Activated T-cell treated with anti-CD3 and anti-CD28 coated beads, Interleukin-2, amount 50 U/mL, for 24 hours (primary cell): Measurements from ENCODE around the gene LSS.
"Not testable (repeated sequence)": the region's sequence is repeated elsewhere in the genome, so short reads cannot be mapped to it uniquely, and the experiment has no call there.

Source experiments
- DNase-seq: peaks from one replicate; pipeline ENCODE4 v3.0.0-alpha.2; 2020
- H3K27ac Mint-ChIP-seq: 2 replicates; pipeline ENCODE4 v1.8.0; 2020; ENCODE audit warnings: mild to moderate bottlenecking, mixed read lengths
- H3K27me3 Mint-ChIP-seq: 2 replicates; pipeline ENCODE4 v1.8.0; 2020; ENCODE audit warnings: mixed read lengths
- H3K36me3 Mint-ChIP-seq: 2 replicates; pipeline ENCODE4 v1.8.0; 2020; ENCODE audit warnings: low read depth, mixed read lengths
- H3K4me1 Mint-ChIP-seq: 2 replicates; pipeline ENCODE4 v1.8.0; 2020; ENCODE audit warnings: low read depth, mixed read lengths
- H3K4me3 Mint-ChIP-seq: 2 replicates; pipeline ENCODE4 v1.8.0; 2020; ENCODE audit warnings: mild to moderate bottlenecking, moderate library complexity, mixed read lengths
- H3K9me3 Mint-ChIP-seq: 2 replicates; pipeline ENCODE4 v1.8.0; 2020; ENCODE audit warnings: mixed read lengths

Gene LSS

GRCh38 chr21:46191686-46192575, 36.6 kb downstream of the LSS start:
- DNase-seq, result peak; percentile 15
- Mint-ChIP-seq H3K36me3 (peaks cover 49% of the 10 kb centered on the region), H3K4me3 (no peak overlapping the region), H3K4me1 (peaks cover 2% of the 10 kb centered on the region), H3K27ac (no peak overlapping the region), H3K27me3 (no peaks in the 10 kb centered on the region), H3K9me3 (no peaks in the 10 kb centered on the region)

GRCh38 chr21:46191257-46191685, 37.3 kb downstream of the LSS start:
- Mint-ChIP-seq H3K27ac (no peak overlapping the region), H3K36me3 (peaks cover 42% of the 10 kb centered on the region), H3K9me3 (no peaks in the 10 kb centered on the region), H3K27me3 (no peaks in the 10 kb centered on the region), H3K4me1 (peaks cover 2% of the 10 kb centered on the region), H3K4me3 (no peak overlapping the region)
- no peak for DNase-seq

DNA sequence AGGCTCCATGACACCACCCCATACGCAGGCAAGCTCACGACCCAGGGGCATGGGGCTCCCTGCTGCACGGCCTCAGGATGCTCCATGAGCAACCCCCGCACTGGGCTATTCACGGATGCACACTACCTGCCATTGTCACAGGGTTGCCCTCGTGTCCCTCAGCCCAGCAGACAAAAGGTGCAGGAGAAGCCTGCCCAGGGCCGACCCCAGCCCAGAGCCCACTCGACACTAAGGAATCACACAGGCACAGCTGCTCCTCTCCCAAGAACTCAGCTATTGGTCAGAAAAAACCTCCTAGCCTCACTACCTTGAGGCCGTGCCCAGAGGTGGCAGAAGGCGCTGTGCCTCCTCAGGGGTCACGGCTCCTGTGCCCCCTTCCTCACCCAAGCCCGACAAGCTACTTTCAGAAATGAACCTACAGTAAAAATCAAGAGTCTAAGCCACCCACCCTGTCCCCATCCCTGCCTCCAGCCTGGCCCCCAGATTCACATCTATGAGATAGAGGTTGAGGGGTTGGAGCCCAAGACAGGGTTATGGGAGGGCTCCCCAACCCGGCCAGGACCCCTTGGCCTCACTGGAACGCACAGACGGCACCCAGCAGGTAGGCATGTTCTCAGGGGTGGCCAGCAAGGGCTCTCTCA, 38.0 kb downstream of the LSS start:
- no peak overlapping the region for H3K27ac Mint-ChIP-seq

GRCh38 chr21:46189959-46190490, 38.5 kb downstream of the LSS start:
- no peaks in the 10 kb centered on the region for H3K27me3 Mint-ChIP-seq
- DNase-seq, result no peak
- H3K9me3 Mint-ChIP-seq, result no peaks in the 10 kb centered on the region
- no peak overlapping the region for H3K27ac Mint-ChIP-seq
- peaks cover 31% of the 10 kb centered on the region for H3K36me3 Mint-ChIP-seq
- H3K4me3 Mint-ChIP-seq, result no peak overlapping the region
- H3K4me1 Mint-ChIP-seq, result peaks cover 6% of the 10 kb centered on the region

More for the DNA sequence above, 38.0 kb downstream of the LSS start:
- Mint-ChIP-seq H3K4me3 (no peak overlapping the region), H3K9me3 (no peaks in the 10 kb centered on the region), H3K27me3 (no peaks in the 10 kb centered on the region), H3K4me1 (peaks cover 3% of the 10 kb centered on the region), H3K36me3 (peaks cover 37% of the 10 kb centered on the region)
- no peak for DNase-seq

DNA sequence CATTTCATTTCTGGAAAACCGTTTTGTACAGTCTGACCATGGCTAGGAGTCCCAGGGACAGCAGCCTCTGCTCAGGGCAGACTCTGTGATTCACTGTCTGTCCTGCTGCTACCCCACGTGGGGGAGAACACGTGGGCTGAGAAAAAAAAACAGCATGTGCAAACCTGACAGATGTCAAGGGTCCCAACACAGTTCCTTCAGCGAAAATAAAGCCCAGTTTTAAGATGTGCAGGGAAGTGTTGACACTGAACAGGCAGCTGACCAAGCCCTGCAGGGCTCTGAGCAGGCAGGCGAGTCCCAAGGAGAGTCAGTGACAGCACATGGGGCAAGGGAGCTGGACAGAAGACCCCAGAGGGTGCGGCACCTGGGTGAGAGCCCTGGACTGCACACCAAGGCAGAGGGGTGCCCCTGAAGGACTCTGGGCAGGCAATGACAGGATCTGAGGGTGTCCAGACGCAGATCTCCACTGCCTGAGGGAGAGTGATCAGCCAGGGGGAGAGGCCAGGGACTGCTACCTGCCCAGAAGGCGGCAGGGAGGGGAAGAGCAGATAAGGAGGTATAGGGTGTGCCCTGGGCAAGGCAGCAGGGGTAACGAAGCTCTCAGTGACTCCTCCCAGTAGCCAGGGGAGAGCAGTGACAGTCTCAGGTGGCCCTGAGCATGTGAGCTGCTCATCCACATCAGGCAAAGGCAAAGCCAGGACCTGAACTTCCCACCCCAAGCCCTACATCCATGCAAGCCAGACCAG, 39.2 kb downstream of the LSS start:
- Mint-ChIP-seq H3K9me3 (no peaks in the 10 kb centered on the region), H3K4me1 (peaks cover 11% of the 10 kb centered on the region), H3K4me3 (no peak overlapping the region), H3K27me3 (no peaks in the 10 kb centered on the region), H3K27ac (no peak overlapping the region), H3K36me3 (peaks cover 25% of the 10 kb centered on the region)
- no peak for DNase-seq

- Mint-ChIP-seq H3K36me3 (peaks cover 19% of the 10 kb centered on the region), H3K9me3 (no peaks in the 10 kb centered on the region), H3K27ac (no peak overlapping the region), H3K4me1 (peaks cover 11% of the 10 kb centered on the region), H3K27me3 (no peaks in the 10 kb centered on the region), H3K4me3 (no peak overlapping the region)
- DNase-seq, result no peak
Measured at GRCh38 chr21:46188226-46189212, 40.1 kb downstream of the LSS start.

GRCh38 chr21:46187814-46188213, 40.8 kb downstream of the LSS start:
- Mint-ChIP-seq H3K27ac (no peak overlapping the region), H3K27me3 (no peaks in the 10 kb centered on the region), H3K4me3 (no peak overlapping the region), H3K4me1 (peaks cover 13% of the 10 kb centered on the region), H3K9me3 (no peaks in the 10 kb centered on the region), H3K36me3 (peaks cover 16% of the 10 kb centered on the region)
- no peak for DNase-seq

DNA sequence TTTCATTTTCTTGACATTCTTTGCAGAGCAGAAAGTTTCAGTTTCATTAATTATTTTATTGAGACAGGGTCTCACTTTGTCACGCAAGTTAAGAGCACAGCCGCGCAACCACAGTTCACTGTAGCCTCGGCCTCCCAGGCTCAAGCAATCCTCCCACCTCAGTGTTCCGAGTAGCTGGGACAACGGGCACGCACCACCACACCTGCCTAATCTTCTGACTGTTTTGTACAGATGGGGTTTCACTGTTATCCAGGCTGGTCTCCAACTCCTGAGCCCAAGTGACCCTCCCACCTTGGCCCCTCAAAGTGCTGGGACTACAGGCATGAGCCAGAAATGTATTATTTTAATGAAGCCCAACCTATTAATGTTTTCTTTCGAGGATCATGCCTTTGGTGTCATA, 41.3 kb downstream of the LSS start:
- Mint-ChIP-seq H3K27me3 (no peaks in the 10 kb centered on the region), H3K36me3 (peaks cover 16% of the 10 kb centered on the region), H3K4me3 (no peak overlapping the region), H3K9me3 (no peaks in the 10 kb centered on the region), H3K4me1 (peaks cover 13% of the 10 kb centered on the region), H3K27ac (no peak overlapping the region)
- DNase-seq, result no peak

- Mint-ChIP-seq H3K27ac (no peak overlapping the region), H3K4me3 (peak overlapping the region; percentile 81)
Measured at GRCh38 chr21:46185716-46186115, 42.9 kb downstream of the LSS start.

DNA sequence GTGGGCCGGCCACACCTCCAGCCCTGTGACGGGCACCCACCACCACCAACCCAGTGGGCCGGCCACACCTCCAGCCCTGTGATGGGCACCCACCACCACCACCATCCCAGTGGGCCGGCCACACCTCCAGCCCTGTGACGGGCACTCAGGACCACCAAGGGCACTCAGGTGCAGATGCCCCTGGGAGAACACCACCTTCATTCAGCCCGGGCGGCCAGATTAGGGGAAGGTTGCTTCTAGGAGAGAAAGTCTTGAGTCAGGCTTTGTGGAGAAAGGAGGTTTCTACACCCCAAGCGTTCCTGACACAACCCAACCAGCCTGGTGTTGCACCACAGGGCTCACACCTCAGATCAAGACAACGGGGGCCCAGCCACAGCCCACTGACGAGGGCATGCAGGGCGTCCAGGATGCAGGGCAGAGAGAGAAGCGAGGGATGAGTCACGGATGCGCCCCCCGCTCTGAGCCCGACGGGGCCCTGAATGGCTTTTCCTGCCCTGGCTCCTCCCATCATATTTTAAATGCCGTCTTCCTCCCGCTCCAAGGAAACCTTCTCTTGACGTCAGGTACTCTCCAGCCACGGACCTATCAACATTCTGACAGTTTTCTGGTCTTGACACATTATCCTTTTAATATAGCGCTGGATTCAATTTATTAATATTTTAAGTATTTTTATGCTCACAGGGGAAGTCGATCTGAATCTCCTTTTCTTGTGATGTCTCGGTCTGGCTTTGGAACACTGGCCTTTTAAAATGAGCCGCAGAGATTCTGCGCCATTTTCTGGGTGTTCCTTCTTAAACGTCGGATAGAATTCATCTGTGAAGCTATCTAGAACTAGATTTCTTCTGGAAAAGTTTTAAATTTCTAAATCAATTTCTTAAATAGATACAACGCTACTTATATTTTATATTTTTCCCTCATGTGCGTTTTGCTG, 43.7 kb downstream of the LSS start:
- DNase-seq, result peak; percentile 82
- H3K4me3 Mint-ChIP-seq, result peak overlapping the region; percentile 81
- H3K27me3 Mint-ChIP-seq, result no peaks in the 10 kb centered on the region
- peaks cover 13% of the 10 kb centered on the region for H3K4me1 Mint-ChIP-seq
- H3K27ac Mint-ChIP-seq, result peak overlapping the region; percentile 90
- H3K9me3 Mint-ChIP-seq, result no peaks in the 10 kb centered on the region
- peaks cover 8% of the 10 kb centered on the region for H3K36me3 Mint-ChIP-seq

More at GRCh38 chr21:46185716-46186115, 42.9 kb downstream of the LSS start:
- Mint-ChIP-seq H3K4me1 (peaks cover 13% of the 10 kb centered on the region), H3K27me3 (no peaks in the 10 kb centered on the region), H3K9me3 (no peaks in the 10 kb centered on the region), H3K36me3 (peaks cover 8% of the 10 kb centered on the region)
- no peak for DNase-seq

DNA sequence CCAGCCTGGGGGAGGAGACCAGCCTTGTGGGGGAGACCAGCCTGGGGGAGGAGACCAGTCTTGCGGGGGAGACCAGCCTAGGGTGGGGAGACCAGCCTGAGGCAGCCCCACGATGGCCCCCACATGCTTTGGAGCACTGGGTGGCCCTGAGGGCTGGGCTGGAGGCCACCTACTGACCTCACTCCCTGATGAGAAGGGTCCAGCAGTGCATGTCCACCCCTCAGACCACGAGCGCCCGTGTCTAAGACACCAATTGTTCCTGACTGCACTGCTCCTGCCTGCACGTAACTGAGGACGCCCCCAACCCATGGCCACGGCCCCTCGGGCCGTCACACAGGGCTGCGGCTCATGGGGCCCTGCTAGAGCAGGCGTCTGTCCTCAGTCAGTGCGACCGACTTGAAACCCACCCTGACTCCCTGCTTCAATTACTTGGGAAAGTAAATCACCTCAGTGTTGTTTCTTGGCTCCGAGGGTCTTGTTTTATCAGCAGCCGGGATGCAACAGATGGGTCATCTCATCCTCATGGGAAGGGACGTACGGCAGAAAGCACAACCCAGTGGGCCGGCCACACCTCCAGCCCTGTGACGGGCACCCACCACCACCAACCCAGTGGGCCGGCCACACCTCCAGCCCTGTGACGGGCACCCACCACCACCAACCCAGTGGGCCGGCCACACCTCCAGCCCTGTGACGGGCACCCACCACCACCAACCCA, 44.5 kb downstream of the LSS start, which contains the start of gene SPATC1L:
Gene SPATC1L (minus strand): TSS at position 550 of the 715 bp plus-strand sequence. CDS start 1,643 bp downstream, outside the sequence.
- no peaks in the 10 kb centered on the region for H3K9me3 Mint-ChIP-seq
- H3K4me3 Mint-ChIP-seq, result peak within 1 kb of the TSS; percentile 83
- peak within 1 kb of the TSS; percentile 90 for H3K27ac Mint-ChIP-seq
- H3K4me1 Mint-ChIP-seq, result peaks cover 13% of the 10 kb centered on the region
- DNase-seq, result peak; percentile 72
- H3K36me3 Mint-ChIP-seq, result peaks cover 8% of the 10 kb centered on the region
- no peaks in the 10 kb centered on the region for H3K27me3 Mint-ChIP-seq

GRCh38 chr21:46183337-46183909, 45.2 kb downstream of the LSS start:
- H3K27me3 Mint-ChIP-seq, H3K9me3 Mint-ChIP-seq, H3K36me3 Mint-ChIP-seq, H3K27ac Mint-ChIP-seq, DNase-seq: not testable (repeated sequence)
- peak overlapping the region; percentile 83 for H3K4me3 Mint-ChIP-seq
- H3K4me1 Mint-ChIP-seq, result peaks cover 13% of the 10 kb centered on the region
